Thyroid gland (tissue), 4 donors: Measurements from ENCODE around the gene PNKP.

Experiments
- CTCF ChIP-seq, 6 experiments: fragments of 200-600 bp in 3 of 6; fragments of 450-650 bp in 3 of 6; sonication (generic) in 3 of 6; IDR thresholded peaks; one replicate each; pipeline ENCODE4 v1.5.1; 2016 to 2019; ENCODE audit warnings: antibody characterized with exemption in 6 of 6, mild to moderate bottlenecking in 2 of 6, inconsistent platforms in 1 of 6, moderate library complexity in 1 of 6
- POLR2A ChIP-seq, 2 donors: fragments of 450-650 bp; IDR thresholded peaks; one replicate each; pipeline ENCODE4 v1.6.1; 2017; ENCODE audit warnings: antibody characterized with exemption in 2 of 2, mild to moderate bottlenecking in 2 of 2, moderate library complexity in 1 of 2

GRCh38 chr19:49884760-49885159, 17.4 kb upstream of the PNKP start:
- no peak for TF ChIP-seq CTCF (IDR thresholded peaks at IDR 0.05)
- TF ChIP-seq POLR2A (IDR thresholded peaks at IDR 0.05), result no peak
